IMR-90 (cell line): ENCODE data around the gene OSBP2. TPM values are rescaled to one million over a fixed set of nuclear protein-coding genes. Genes with fewer than 3 reads are reported as not detected.

Experiments
- ATAC-seq: fragments of 200-7000 bp; cut with Tn5 transposase; 2 replicates; pipeline ENCODE4 v1.9.1; 2020; ENCODE audit warnings: low read depth, mild to moderate bottlenecking, moderate library complexity
- BruUV-seq: library from RNA; stranded (reverse); fragments of 400-500 nt; replicated peaks from 2 replicates; lab custom pipeline; 2021; lab: Mats Ljungman, UMichigan
- CTCF ChIA-PET: fragments of 300-600 bp; formaldehyde crosslinking; extraction: SDS; loops from one replicate; lab custom pipeline; 2021; ENCODE audit warnings: antibody characterized with exemption; lab: Yijun Ruan, JAX
- POLR2A ChIA-PET: fragments of 300-600 bp; sonication (Branson Sonifier 250); formaldehyde crosslinking; loops from one replicate; lab custom pipeline; 2022; ENCODE audit warnings: antibody characterized with exemption; ENCODE audit not compliant: unreplicated experiment; lab: Charles Lee
- DNase-seq: peaks from one replicate; pipeline ENCODE4 v3.0.0; 2013
- H2AFZ ChIP-seq: replicated peaks from 2 replicates; pipeline ENCODE3; 2013; ENCODE audit warnings: low read length, mild to moderate bottlenecking; ENCODE audit not compliant: poor library complexity
- H2AK5ac ChIP-seq: 2 replicates; pipeline ENCODE4 v1.6.1; 2013; ENCODE audit warnings: low read depth, low read length, inconsistent platforms
- H2AK9ac ChIP-seq: replicated peaks from 2 replicates; pipeline ENCODE3; 2013; ENCODE audit warnings: mild to moderate bottlenecking, low read depth, low read length, moderate library complexity; ENCODE audit not compliant: poor library complexity
- H2BK120ac ChIP-seq: 2 replicates; pipeline ENCODE4 v1.6.1; 2013; ENCODE audit warnings: low read depth, low read length, inconsistent platforms
- H2BK15ac ChIP-seq: 3 replicates; pipeline ENCODE4 v1.6.1; 2013; ENCODE audit warnings: low read depth, low read length, inconsistent platforms
- H2BK20ac ChIP-seq: 2 replicates; pipeline ENCODE4 v1.6.1; 2013; ENCODE audit warnings: low read depth, mild to moderate bottlenecking, inconsistent platforms, low read length, moderate library complexity
- H2BK5ac ChIP-seq: 2 replicates; pipeline ENCODE4 v1.6.1; 2013; ENCODE audit warnings: mild to moderate bottlenecking, low read depth, low read length, inconsistent platforms; ENCODE audit not compliant: poor library complexity, severe bottlenecking
- H3K14ac ChIP-seq: replicated peaks from 2 replicates; pipeline ENCODE4 v1.6.1; 2013; ENCODE audit warnings: low read depth, low read length, inconsistent platforms
- H3K18ac ChIP-seq: 2 replicates; pipeline ENCODE4 v1.6.1; 2013; ENCODE audit warnings: low read depth, low read length, control low read depth
- H3K23ac ChIP-seq: 2 replicates; pipeline ENCODE4 v1.6.1; 2013; ENCODE audit warnings: low read depth, low read length, inconsistent platforms
- H3K27ac ChIP-seq: 2 replicates; pipeline ENCODE4 v1.5.1; 2013; ENCODE audit warnings: mild to moderate bottlenecking, control low read depth, low read length; ENCODE audit not compliant: insufficient read depth
- H3K27me3 ChIP-seq: 2 replicates; pipeline ENCODE4 v1.6.1; 2013; ENCODE audit warnings: low read length; ENCODE audit not compliant: control insufficient read depth, insufficient read depth
- H3K36me3 ChIP-seq: 2 replicates; pipeline ENCODE4 v1.6.1; 2013; ENCODE audit warnings: low read length, mixed read lengths; ENCODE audit not compliant: control insufficient read depth, insufficient read depth
- H3K4ac ChIP-seq: 2 replicates; pipeline ENCODE4 v1.6.1; 2013; ENCODE audit warnings: low read depth, low read length, inconsistent platforms
- H3K4me1 ChIP-seq: 2 replicates; pipeline ENCODE4 v1.6.1; 2013; ENCODE audit warnings: low read length, mixed read lengths; ENCODE audit not compliant: control insufficient read depth, insufficient read depth
- H3K4me2 ChIP-seq: 2 replicates; pipeline ENCODE4 v1.6.1; 2013; ENCODE audit warnings: low read depth, mild to moderate bottlenecking, control low read depth, low read length, moderate library complexity
- H3K4me3 ChIP-seq: 2 replicates; pipeline ENCODE4 v1.5.1; 2013; ENCODE audit warnings: low read depth, mild to moderate bottlenecking, control low read depth, low read length, moderate library complexity; ENCODE audit not compliant: insufficient read depth
- H3K56ac ChIP-seq: 2 replicates; pipeline ENCODE4 v1.6.1; 2013; ENCODE audit warnings: low read length, inconsistent platforms; ENCODE audit not compliant: insufficient read depth; ENCODE audit errors: extremely low read depth
- H3K79me1 ChIP-seq, 2 experiments: 2 replicates each; pipeline ENCODE4 v1.6.1; 2013; ENCODE audit warnings: low read length in 2 of 2, inconsistent platforms in 1 of 2, low read depth in 1 of 2
- H3K9ac ChIP-seq: 2 replicates; pipeline ENCODE4 v1.6.1; 2013; ENCODE audit warnings: low read depth, low read length, control low read depth
- H3K9me1 ChIP-seq: 2 replicates; pipeline ENCODE4 v1.6.1; 2013; ENCODE audit warnings: low read length, inconsistent platforms; ENCODE audit not compliant: insufficient read depth
- H3K9me3 ChIP-seq: 2 replicates; pipeline ENCODE4 v1.6.1; 2013; ENCODE audit warnings: low read length; ENCODE audit not compliant: control insufficient read depth, insufficient read depth
- H4K20me1 ChIP-seq: 2 replicates; pipeline ENCODE4 v1.6.1; 2013; ENCODE audit warnings: low read length, inconsistent platforms; ENCODE audit not compliant: insufficient read depth
- H4K5ac ChIP-seq: 2 replicates; pipeline ENCODE4 v1.6.1; 2013; ENCODE audit warnings: mild to moderate bottlenecking, low read depth, low read length, control low read depth
- H4K8ac ChIP-seq, 2 experiments: 2 replicates each; pipeline ENCODE4 v1.6.1; 2013; ENCODE audit warnings: low read depth in 2 of 2, low read length in 2 of 2, control low read depth in 1 of 2, inconsistent platforms in 1 of 2
- H4K91ac ChIP-seq: 2 replicates; pipeline ENCODE4 v1.6.1; 2013; ENCODE audit warnings: low read depth, low read length, inconsistent platforms; ENCODE audit not compliant: insufficient read depth
- BHLHE40 ChIP-seq: fragments of 150-350 bp; IDR thresholded peaks from 2 replicates; pipeline ENCODE4 v1.6.1; 2016; ENCODE audit warnings: mild to moderate bottlenecking, low read depth, low read length
- CEBPB ChIP-seq: IDR thresholded peaks from 2 replicates; pipeline ENCODE4 v1.6.1; 2012; ENCODE audit warnings: low read depth, low read length, improper control_type of control experiment
- CHD1 ChIP-seq: IDR thresholded peaks from 2 replicates; pipeline ENCODE4 v1.6.1; 2012; ENCODE audit warnings: low read depth, low read length, improper control_type of control experiment
- ELK1 ChIP-seq: fragments of 150-350 bp; IDR thresholded peaks from 2 replicates; pipeline ENCODE4 v1.6.1; 2016; ENCODE audit warnings: low read depth, mild to moderate bottlenecking, low read length, moderate library complexity, borderline replicate concordance
- FOS ChIP-seq: fragments of 150-350 bp; IDR thresholded peaks from 2 replicates; pipeline ENCODE4 v1.6.1; 2016; ENCODE audit warnings: low read depth, low read length
- MAFK ChIP-seq: IDR thresholded peaks from 2 replicates; pipeline ENCODE4 v1.6.1; 2012; ENCODE audit warnings: low read depth, low read length, improper control_type of control experiment
- MAZ ChIP-seq: IDR thresholded peaks from 2 replicates; pipeline ENCODE4 v1.6.1; 2012; ENCODE audit warnings: low read depth, mild to moderate bottlenecking, low read length, improper control_type of control experiment, moderate library complexity, borderline replicate concordance
- MXI1 ChIP-seq: IDR thresholded peaks from 2 replicates; pipeline ENCODE4 v1.6.1; 2012; ENCODE audit warnings: low read depth, mild to moderate bottlenecking, low read length, moderate library complexity, borderline replicate concordance
- NFE2L2 ChIP-seq: fragments of 150-350 bp; IDR thresholded peaks from 2 replicates; pipeline ENCODE4 v1.6.1; 2016; ENCODE audit warnings: low read depth, mild to moderate bottlenecking, low read length
- POLR2A ChIP-seq: IDR thresholded peaks from 2 replicates; pipeline ENCODE4 v1.6.1; 2012; ENCODE audit warnings: mild to moderate bottlenecking, low read depth, low read length
- RAD21 ChIP-seq: IDR thresholded peaks from 2 replicates; pipeline ENCODE4 v1.6.1; 2012; ENCODE audit warnings: low read length, improper control_type of control experiment
- RCOR1 ChIP-seq: IDR thresholded peaks from 2 replicates; pipeline ENCODE4 v1.6.1; 2012; ENCODE audit warnings: mild to moderate bottlenecking, low read length, improper control_type of control experiment; ENCODE audit not compliant: insufficient replicate concordance
- RFX5 ChIP-seq: IDR thresholded peaks from 2 replicates; pipeline ENCODE4 v1.8.0; 2012; ENCODE audit warnings: low read depth, mild to moderate bottlenecking, low read length, moderate library complexity
- SMC3 ChIP-seq: fragments of 150-350 bp; IDR thresholded peaks from 2 replicates; pipeline ENCODE4 v1.6.1; 2016; ENCODE audit warnings: low read depth, mild to moderate bottlenecking, antibody characterized with exemption, low read length, moderate library complexity
- USF2 ChIP-seq: fragments of 150-350 bp; IDR thresholded peaks from 2 replicates; pipeline ENCODE4 v1.6.1; 2017; ENCODE audit warnings: mild to moderate bottlenecking, antibody characterized with exemption, low read length, low read depth
- WGBS, 2 experiments: methylation state at CpG; one replicate each; pipeline versions ENCODE4 v1.1.5 to v1.1.7; 2013; ENCODE audit warnings: missing lambda C conversion rate in 2 of 2; ENCODE audit not compliant: insufficient read length in 1 of 2; ENCODE audit errors: extremely low coverage in 2 of 2; 5-methylcytosine and 5-hydroxymethylcytosine counted together
- dilution Hi-C: fragments of 300-500 bp; cut with HindIII; formaldehyde crosslinking; loops from one replicate; pipeline ENCODE4 v1.14.3; 2018; ENCODE audit warnings: low sequenced_read_pairs; ENCODE audit not compliant: unreplicated experiment
- in situ Hi-C: fragments of 300-500 bp; cut with MboI; formaldehyde crosslinking; loops from 3 replicates; pipeline ENCODE4 v1.14.3; 2019; ENCODE audit warnings: low sequenced_read_pairs, inconsistent platforms, mixed read lengths
- intact Hi-C: fragments of 100-400 bp; cut with micrococcal nuclease; formaldehyde crosslinking; loops from 2 replicates; pipeline ENCODE4 v1.10.0; 2022
- polyA plus RNA-seq, 3 experiments: library from polyadenylated mRNA; depleted of rRNA; stranded (reverse); fragments of >200 nt; gene quantifications; 2 replicates each; pipeline ENCODE4 v1.2.3, GENCODE V29; 2012; ENCODE audit warnings: low replicate concordance in 1 of 3
- total RNA-seq: library from RNA; depleted of rRNA; stranded (reverse); fragments of >200 nt; gene quantifications from 2 replicates; pipeline ENCODE4 v1.2.3, GENCODE V29; 2012
- TF ChIP-seq, protein P1 (sequence below): conservative IDR thresholded peaks from 2 replicates; pipeline ENCODE4 v1.5.1; 2012; ENCODE audit warnings: mild to moderate bottlenecking, low read depth, low read length, improper control_type of control experiment

Gene OSBP2
- total and polyA plus RNA-seq, 2 of the 4 experiments (the other 2 are of a cell fraction), result 1.8 to 2.2 TPM

DNA sequence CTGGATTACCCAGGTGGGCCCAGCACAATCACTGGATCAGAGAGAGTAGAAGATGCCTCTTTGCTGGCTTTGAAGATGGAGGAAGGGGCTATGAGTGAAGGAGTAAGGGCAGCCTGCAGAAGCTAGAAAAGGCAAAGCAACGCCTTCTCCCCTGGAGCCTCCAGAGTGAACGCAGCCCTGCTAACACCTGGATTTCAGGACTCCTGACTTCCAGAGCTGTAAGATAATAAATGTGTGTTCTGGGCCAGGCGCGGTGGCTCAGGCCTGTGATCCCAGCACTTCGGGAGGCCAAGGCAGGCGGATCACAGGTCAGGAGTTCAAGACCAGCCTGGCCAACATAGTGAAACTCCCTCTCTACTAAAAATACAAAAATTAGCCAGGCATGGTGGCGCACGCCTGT, 171.5 kb downstream of the OSBP2 start:
- no peak overlapping the region for H3K14ac ChIP-seq
- intact Hi-C loops, result no loop called here
- H3K18ac ChIP-seq, result no peak overlapping the region
- no peak overlapping the region for H2BK20ac ChIP-seq
- BruUV-seq, result no TSS peak
- no peak overlapping the region for H3K56ac ChIP-seq
- H3K9me1 ChIP-seq, result no peaks in the 10 kb centered on the region
- in situ Hi-C loops, result no loop called here
- no peak overlapping the region for H2AFZ ChIP-seq
- no peak for ATAC-seq
- H3K4ac ChIP-seq, result no peak overlapping the region
- no peaks in the 10 kb centered on the region for H3K9me3 ChIP-seq
- no peak overlapping the region for H2AK9ac ChIP-seq
- H3K4me2 ChIP-seq, result no peak overlapping the region
- no peak overlapping the region for H2BK5ac ChIP-seq
- no peaks in the 10 kb centered on the region; the same call in 1 of the 2 replicates for H4K20me1 ChIP-seq
- dilution Hi-C loops, result no loop called here
- no peak overlapping the region for H2BK15ac ChIP-seq
- H3K23ac ChIP-seq, result no peak overlapping the region
- no peak overlapping the region for H4K91ac ChIP-seq
- TF ChIP-seq ELK1 (no peak), RAD21 (no peak), CHD1 (no peak), RFX5 (no peak), CEBPB (no peak), BHLHE40 (no peak), MAFK (no peak), MXI1 (no peak), SMC3 (no peak), NFE2L2 (no peak), POLR2A (no peak), RCOR1 (no peak), USF2 (no peak), MAZ (no peak), FOS (no peak)
- TF ChIP-seq, protein P1, sequence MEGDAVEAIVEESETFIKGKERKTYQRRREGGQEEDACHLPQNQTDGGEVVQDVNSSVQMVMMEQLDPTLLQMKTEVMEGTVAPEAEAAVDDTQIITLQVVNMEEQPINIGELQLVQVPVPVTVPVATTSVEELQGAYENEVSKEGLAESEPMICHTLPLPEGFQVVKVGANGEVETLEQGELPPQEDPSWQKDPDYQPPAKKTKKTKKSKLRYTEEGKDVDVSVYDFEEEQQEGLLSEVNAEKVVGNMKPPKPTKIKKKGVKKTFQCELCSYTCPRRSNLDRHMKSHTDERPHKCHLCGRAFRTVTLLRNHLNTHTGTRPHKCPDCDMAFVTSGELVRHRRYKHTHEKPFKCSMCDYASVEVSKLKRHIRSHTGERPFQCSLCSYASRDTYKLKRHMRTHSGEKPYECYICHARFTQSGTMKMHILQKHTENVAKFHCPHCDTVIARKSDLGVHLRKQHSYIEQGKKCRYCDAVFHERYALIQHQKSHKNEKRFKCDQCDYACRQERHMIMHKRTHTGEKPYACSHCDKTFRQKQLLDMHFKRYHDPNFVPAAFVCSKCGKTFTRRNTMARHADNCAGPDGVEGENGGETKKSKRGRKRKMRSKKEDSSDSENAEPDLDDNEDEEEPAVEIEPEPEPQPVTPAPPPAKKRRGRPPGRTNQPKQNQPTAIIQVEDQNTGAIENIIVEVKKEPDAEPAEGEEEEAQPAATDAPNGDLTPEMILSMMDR, result no peak
- ChIA-PET CTCF (no interaction called here), POLR2A (no interaction called here)
- H3K4me1 ChIP-seq, result peaks cover 4% of the 10 kb centered on the region; the same call in 1 of the 2 replicates
- 100% methylated on average over 1 of the region's 8 CpGs; no CpG with 5 or more reads in 1 of the 2 experiments for WGBS, 2 experiments
- no peak overlapping the region for H3K27ac ChIP-seq
- H3K79me1 ChIP-seq, result no peaks in the 10 kb centered on the region
- no peak for DNase-seq
- no peak overlapping the region for H2BK120ac ChIP-seq
- H3K27me3 ChIP-seq, result no peaks in the 10 kb centered on the region
- H3K4me3 ChIP-seq, result no peak overlapping the region
- H2AK5ac ChIP-seq, result no peak overlapping the region
- H4K5ac ChIP-seq, result no peak overlapping the region
- no peak overlapping the region for H4K8ac ChIP-seq
- no peak overlapping the region for H3K9ac ChIP-seq
- no peaks in the 10 kb centered on the region for H3K36me3 ChIP-seq
